Measurements from ENCODE around the gene DLG1. TPM values are rescaled to one million over a fixed set of nuclear protein-coding genes. Genes with fewer than 3 reads are reported as not detected.
A peak's percentile ranks its signal among the peaks of the same experiment; 100 is the strongest.

The DLG1 gene
- total and polyA plus RNA-seq, 12 donors, result 14.1 to 74.6 (median 58.4) TPM

- 93 to 96% (median 94%) methylated on average over 4 of the region's 4 CpGs for WGBS, 4 donors
- peaks cover 0 to 24% of the 10 kb centered on the region in 2 donors for H3K4me1 ChIP-seq (replicated peaks in 1 of 2)
- no peak for TF ChIP-seq POLR2A (IDR thresholded peaks at IDR 0.05)
- TF ChIP-seq, protein P1, sequence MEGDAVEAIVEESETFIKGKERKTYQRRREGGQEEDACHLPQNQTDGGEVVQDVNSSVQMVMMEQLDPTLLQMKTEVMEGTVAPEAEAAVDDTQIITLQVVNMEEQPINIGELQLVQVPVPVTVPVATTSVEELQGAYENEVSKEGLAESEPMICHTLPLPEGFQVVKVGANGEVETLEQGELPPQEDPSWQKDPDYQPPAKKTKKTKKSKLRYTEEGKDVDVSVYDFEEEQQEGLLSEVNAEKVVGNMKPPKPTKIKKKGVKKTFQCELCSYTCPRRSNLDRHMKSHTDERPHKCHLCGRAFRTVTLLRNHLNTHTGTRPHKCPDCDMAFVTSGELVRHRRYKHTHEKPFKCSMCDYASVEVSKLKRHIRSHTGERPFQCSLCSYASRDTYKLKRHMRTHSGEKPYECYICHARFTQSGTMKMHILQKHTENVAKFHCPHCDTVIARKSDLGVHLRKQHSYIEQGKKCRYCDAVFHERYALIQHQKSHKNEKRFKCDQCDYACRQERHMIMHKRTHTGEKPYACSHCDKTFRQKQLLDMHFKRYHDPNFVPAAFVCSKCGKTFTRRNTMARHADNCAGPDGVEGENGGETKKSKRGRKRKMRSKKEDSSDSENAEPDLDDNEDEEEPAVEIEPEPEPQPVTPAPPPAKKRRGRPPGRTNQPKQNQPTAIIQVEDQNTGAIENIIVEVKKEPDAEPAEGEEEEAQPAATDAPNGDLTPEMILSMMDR (IDR thresholded peaks at IDR 0.05), result no peak
- H3K27ac ChIP-seq, result no peak overlapping the region
- H3K4me3 ChIP-seq, result no peak overlapping the region
- no peak for DNase-seq
- intact Hi-C loops (cut with DNase I), result no loop called here
- no peaks in the 10 kb centered on the region for H3K36me3 ChIP-seq (replicated peaks in 1 of 2)
- H3K9me3 ChIP-seq (replicated peaks in 1 of 3), result peaks cover 0 to 11% (median 0%) of the 10 kb centered on the region in 3 donors
- H3K27me3 ChIP-seq, result no peaks in the 10 kb centered on the region
These were observed 60.5 kb downstream of the DLG1 start for GRCh38 chr3:197237897-197238296.

GRCh38 chr3:197236362-197236761 is 62.0 kb downstream of the DLG1 start:
- TF ChIP-seq POLR2A (IDR thresholded peaks at IDR 0.05), result no peak
- TF ChIP-seq, protein P1 (IDR thresholded peaks at IDR 0.05), result no peak
- no peaks in the 10 kb centered on the region for H3K27me3 ChIP-seq
- intact Hi-C loops (cut with DNase I), result no loop called here
- H3K27ac ChIP-seq, result no peak overlapping the region
- peaks cover 0 to under 1% (median 0%) of the 10 kb centered on the region in 3 donors for H3K9me3 ChIP-seq (replicated peaks in 1 of 3)
- H3K36me3 ChIP-seq (replicated peaks in 1 of 2), result no peaks in the 10 kb centered on the region
- DNase-seq, result no peak
- H3K4me3 ChIP-seq, result no peak overlapping the region
- WGBS, 4 donors, result 94 to 97% (median 96%) methylated on average over 4 of the region's 4 CpGs
- peaks cover 0 to 24% of the 10 kb centered on the region in 2 donors for H3K4me1 ChIP-seq (replicated peaks in 1 of 2)

GRCh38 chr3:197234947-197235914 is 63.2 kb downstream of the DLG1 start:
- H3K4me1 ChIP-seq (replicated peaks in 1 of 2), result peaks cover 0 to 24% of the 10 kb centered on the region in 2 donors
- no peak overlapping the region for H3K4me3 ChIP-seq
- WGBS, 4 donors, result 60 to 62% (median 62%) methylated on average over 4 of the region's 4 CpGs
- no peaks in the 10 kb centered on the region for H3K27me3 ChIP-seq
- intact Hi-C loops (cut with DNase I), result no loop called here
- peak in 1 of 7 donors; percentile 15 for DNase-seq
- TF ChIP-seq, protein P1 (IDR thresholded peaks at IDR 0.05), result no peak
- no peak for TF ChIP-seq POLR2A (IDR thresholded peaks at IDR 0.05)
- H3K9me3 ChIP-seq (replicated peaks in 1 of 3), result no peaks in the 10 kb centered on the region
- no peaks in the 10 kb centered on the region for H3K36me3 ChIP-seq (replicated peaks in 1 of 2)
- no peak overlapping the region for H3K27ac ChIP-seq

GRCh38 chr3:197231321-197231720 is 67.1 kb downstream of the DLG1 start:
- intact Hi-C loops (cut with DNase I), result no loop called here
- no peak overlapping the region for H3K4me3 ChIP-seq
- TF ChIP-seq, protein P1 (IDR thresholded peaks at IDR 0.05), result no peak
- TF ChIP-seq POLR2A (IDR thresholded peaks at IDR 0.05), result no peak
- H3K27me3 ChIP-seq, result no peaks in the 10 kb centered on the region
- WGBS, 4 donors, result 92 to 98% (median 96%) methylated on average over 7 of the region's 7 CpGs
- no peak for DNase-seq
- peaks cover 0 to 35% of the 10 kb centered on the region in 2 donors for H3K4me1 ChIP-seq (replicated peaks in 1 of 2)
- H3K36me3 ChIP-seq (replicated peaks in 1 of 2), result no peaks in the 10 kb centered on the region
- no peaks in the 10 kb centered on the region for H3K9me3 ChIP-seq (replicated peaks in 1 of 3)
- no peak overlapping the region for H3K27ac ChIP-seq

All from adrenal gland (tissue), 12 donors.